Activated naive CD8-positive, alpha-beta T cell treated with anti-CD3 and anti-CD28 coated beads, Interleukin-2, amount 50 U/mL, for 16 hours (primary cell): Measurements from ENCODE around the gene RCAN3.
"Not testable (repeated sequence)": the region's sequence is repeated elsewhere in the genome, so short reads cannot be mapped to it uniquely, and the experiment has no call there.

Experiments used
- DNase-seq: peaks from one replicate; pipeline ENCODE4 v3.0.0-alpha.2; 2020; ENCODE audit warnings: low read depth, low spot score

RCAN3 gene

GRCh38 chr1:24502709-24503058 is at the start of gene RCAN3:
Gene RCAN3, plus strand, starts transcription at chr1:24502836. Its CDS starts 11,537 bp downstream, at chr1:24514373.
- peak; percentile 71 for DNase-seq

GRCh38 chr1:24452922-24453485 is 49.6 kb upstream of the RCAN3 start:
- no peak for DNase-seq

- no peak for DNase-seq
Measured at GRCh38 chr1:24454673-24455072, 48.0 kb upstream of the RCAN3 start.

GRCh38 chr1:24455272-24455671 is 47.4 kb upstream of the RCAN3 start:
- DNase-seq: no peak

GRCh38 chr1:24457866-24458265 is 44.8 kb upstream of the RCAN3 start:
- DNase-seq: no peak

GRCh38 chr1:24459551-24460266 is 42.9 kb upstream of the RCAN3 start:
- no peak for DNase-seq

GRCh38 chr1:24462128-24462527 is 40.5 kb upstream of the RCAN3 start:
- not testable (repeated sequence) for DNase-seq

GRCh38 chr1:24463776-24464735 is 38.6 kb upstream of the RCAN3 start:
- no peak for DNase-seq

GRCh38 chr1:24465099-24465498 is 37.5 kb upstream of the RCAN3 start:
- no peak for DNase-seq

- DNase-seq: no peak
Measured at GRCh38 chr1:24465638-24466037, 37.0 kb upstream of the RCAN3 start.

- DNase-seq: no peak
Measured at GRCh38 chr1:24468685-24469316, 33.8 kb upstream of the RCAN3 start.

- no peak for DNase-seq
Measured at GRCh38 chr1:24470592-24470991, 32.0 kb upstream of the RCAN3 start.

GRCh38 chr1:24472527-24473251 is 29.9 kb upstream of the RCAN3 start:
- no peak for DNase-seq

GRCh38 chr1:24474193-24474592 is 28.4 kb upstream of the RCAN3 start:
- DNase-seq: no peak

GRCh38 chr1:24475700-24476099 is 26.9 kb upstream of the RCAN3 start:
- DNase-seq: no peak

- DNase-seq: no peak
Measured at GRCh38 chr1:24476571-24476970, 26.1 kb upstream of the RCAN3 start.

GRCh38 chr1:24477309-24477708 is 25.3 kb upstream of the RCAN3 start:
- no peak for DNase-seq

GRCh38 chr1:24481101-24481500 is 21.5 kb upstream of the RCAN3 start:
- no peak for DNase-seq

- DNase-seq: no peak
Measured at GRCh38 chr1:24481843-24482610, 20.6 kb upstream of the RCAN3 start.

- no peak for DNase-seq
Measured at GRCh38 chr1:24483441-24483840, 19.2 kb upstream of the RCAN3 start.

- no peak for DNase-seq
Measured at GRCh38 chr1:24484199-24484598, 18.4 kb upstream of the RCAN3 start.
